Stimulated activated CD8-positive, alpha-beta memory T cell treated with anti-CD3 and anti-CD28 coated beads, Interleukin-4, amount 100 ng/mL, for 4 hours (primary cell): ENCODE measurements around the gene AGXT2.
"Not testable (repeated sequence)": the region's sequence is repeated elsewhere in the genome, so short reads cannot be mapped to it uniquely, and the experiment has no call there.

Source experiments
- DNase-seq, 2 donors: peaks; one replicate each; pipeline ENCODE4 v3.0.0-alpha.2; 2020; ENCODE audit warnings: low read depth in 2 of 2, low spot score in 1 of 2

Gene AGXT2

DNA sequence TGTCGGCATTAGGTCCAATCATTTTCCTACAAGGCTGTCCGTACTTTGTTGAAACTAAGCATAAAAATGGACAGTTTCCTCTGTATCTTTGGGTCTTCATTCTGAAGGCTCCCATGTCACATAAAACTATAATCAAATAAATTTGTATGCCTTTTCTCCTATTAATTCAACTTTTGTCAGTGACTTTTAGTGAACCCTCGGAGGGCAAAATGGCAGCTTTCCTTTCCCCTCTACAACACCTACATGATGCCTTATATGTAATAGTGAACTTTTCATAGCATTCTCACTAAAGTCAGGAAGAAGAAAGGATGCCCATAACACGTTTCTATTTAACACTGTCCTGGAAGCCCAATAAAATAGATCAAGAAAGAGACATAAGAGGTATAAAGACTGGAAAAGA, 5.1 kb upstream of the AGXT2 start:
- DNase-seq: no peak

GRCh38 chr5:35050541-35051126, 2.9 kb upstream of the AGXT2 start:
- DNase-seq: no peak

DNA sequence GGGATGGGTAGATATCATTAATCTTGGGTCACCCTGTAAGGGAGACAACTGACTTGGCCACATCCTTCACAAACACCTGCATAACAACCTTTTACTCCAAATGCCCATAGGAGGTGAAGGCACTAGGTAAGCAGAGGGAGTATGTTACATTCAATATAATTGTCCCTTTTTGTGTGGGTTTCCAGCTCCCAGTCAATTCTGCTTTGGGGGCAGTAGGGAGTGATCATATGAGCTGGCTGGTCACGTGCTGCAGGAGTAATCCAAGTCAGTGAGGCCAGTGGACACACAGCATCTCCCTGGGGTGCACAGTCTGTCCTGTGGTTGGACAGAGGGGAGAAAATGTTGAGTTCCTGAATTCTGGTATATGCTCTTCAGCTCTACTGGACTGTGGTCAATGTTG, 1.2 kb upstream of the AGXT2 start:
- no peak for DNase-seq

- DNase-seq: no peak
Observed at GRCh38 chr5:35046774-35047173, 975 bp downstream of the AGXT2 start.

DNA sequence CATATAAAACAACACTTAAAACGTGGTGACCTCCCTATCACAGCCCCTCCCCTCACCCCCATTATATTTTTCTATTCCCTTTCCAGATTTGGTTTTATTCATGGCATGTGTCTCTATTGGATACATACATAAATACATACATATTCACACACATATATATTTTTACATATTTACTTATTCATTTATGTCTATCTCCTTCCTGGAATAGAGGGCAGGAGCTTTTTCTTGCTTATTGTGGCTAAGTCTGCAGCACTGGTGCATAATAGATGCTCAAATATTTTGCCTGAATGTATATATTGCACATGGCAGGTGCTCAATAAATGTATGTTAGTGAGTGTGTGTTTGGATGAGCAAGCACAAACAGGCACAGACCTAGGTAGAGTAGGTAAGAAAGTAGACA, 2.5 kb downstream of the AGXT2 start:
- no peak for DNase-seq

GRCh38 chr5:35044649-35045048, 3.1 kb downstream of the AGXT2 start:
- no peak for DNase-seq

DNA sequence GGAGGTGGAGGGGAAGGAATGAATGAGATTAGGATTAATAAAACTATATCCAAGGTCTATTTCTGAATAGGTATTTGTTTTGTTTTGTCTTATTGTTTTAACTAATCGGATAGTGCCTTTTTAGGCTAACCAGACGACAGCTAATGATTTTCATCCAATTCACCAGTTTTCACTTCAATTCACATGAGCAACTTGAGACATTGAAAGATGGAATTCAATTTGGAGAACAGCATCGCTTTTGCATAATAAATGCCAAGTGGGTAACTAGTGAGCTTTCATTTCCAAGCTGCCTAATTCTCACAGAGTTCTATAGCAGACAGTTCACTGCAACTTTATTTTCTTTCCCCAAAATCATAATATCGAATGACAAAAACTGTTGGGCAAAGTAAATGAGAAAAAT, 5.0 kb downstream of the AGXT2 start:
- no peak for DNase-seq

DNA sequence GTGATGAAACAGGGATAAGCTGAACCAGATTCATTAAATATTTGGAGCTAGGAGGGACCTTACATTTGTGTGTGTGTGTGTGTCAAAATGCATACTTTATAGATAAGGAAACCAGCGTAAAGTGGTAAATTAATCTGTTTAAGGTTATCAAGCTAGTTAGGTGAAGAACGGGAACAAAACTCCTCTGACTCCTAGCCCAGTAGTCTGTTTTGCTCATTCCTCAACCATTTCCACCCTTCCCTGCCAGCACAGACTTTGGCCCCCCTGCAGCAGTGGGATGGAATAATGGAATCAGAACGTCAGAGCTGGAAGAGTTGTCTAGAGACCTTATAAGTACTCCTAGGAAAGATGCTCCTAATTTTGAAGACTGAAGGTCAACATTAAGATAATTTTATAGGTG, 6.5 kb downstream of the AGXT2 start:
- no peak for DNase-seq

- no peak for DNase-seq
Observed at GRCh38 chr5:35038891-35039290, 8.9 kb downstream of the AGXT2 start.

DNA sequence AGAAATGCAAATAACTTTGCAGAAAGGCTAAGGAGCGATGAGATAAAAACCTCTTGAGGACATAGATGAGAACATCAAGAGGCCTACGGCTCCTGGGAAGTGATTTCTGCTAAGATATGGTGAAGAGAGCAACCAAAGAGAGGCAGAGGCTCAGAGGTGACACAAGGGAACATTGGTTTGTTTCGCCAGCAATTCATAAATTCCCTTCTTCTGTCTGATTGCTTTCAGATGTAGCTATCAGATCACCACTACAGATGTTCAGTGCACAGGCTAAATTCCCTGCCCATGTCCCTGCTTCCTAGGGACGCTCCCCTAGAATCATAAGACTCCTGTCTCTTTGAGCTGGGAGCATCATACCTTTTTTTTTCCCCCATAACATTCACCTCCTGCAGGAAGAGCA, 11.2 kb downstream of the AGXT2 start:
- DNase-seq: no peak

DNA sequence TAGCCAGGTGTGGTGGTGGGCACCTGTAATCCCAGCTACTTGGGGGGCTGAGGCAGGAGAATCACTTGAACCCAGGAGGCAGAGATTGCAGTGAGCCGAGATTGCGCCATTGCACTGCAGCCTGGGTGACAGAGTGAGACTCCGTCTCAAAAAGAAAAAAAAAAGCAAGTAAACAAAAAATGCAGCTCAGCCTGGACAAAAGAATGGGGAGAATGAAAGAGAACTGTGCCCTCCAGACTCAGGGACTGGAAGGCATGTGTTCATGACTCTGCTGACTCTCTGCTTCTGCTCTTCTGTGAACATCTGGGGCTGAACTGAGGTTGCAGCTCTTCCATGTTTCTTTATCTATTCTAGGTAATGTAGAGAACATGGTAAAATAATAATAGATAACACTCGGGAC, 11.8 kb downstream of the AGXT2 start:
- not testable (repeated sequence) for DNase-seq

DNA sequence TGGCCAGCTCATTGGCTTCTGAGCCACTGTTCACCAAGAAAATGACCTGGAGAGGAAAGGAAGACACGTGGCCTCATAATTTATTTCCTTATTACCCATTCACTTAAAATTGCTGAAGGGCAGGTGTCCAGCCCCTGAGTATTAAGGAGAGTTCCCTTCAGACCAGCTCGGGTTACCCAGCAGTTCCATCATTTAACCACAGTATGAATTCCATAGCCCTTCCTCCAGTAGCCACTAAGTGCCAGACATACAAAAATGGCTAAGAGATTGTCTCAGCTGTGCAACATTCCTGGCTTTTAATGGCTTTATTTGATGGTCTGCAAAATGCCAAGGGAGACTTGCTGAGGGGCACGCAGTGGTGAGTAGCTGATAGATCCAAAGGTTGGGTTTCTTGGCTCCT, 12.5 kb downstream of the AGXT2 start:
- DNase-seq: no peak

- no peak for DNase-seq
Observed at GRCh38 chr5:35032356-35032755, 15.4 kb downstream of the AGXT2 start.

- no peak for DNase-seq
Observed at GRCh38 chr5:35031276-35031675, 16.5 kb downstream of the AGXT2 start.

DNA sequence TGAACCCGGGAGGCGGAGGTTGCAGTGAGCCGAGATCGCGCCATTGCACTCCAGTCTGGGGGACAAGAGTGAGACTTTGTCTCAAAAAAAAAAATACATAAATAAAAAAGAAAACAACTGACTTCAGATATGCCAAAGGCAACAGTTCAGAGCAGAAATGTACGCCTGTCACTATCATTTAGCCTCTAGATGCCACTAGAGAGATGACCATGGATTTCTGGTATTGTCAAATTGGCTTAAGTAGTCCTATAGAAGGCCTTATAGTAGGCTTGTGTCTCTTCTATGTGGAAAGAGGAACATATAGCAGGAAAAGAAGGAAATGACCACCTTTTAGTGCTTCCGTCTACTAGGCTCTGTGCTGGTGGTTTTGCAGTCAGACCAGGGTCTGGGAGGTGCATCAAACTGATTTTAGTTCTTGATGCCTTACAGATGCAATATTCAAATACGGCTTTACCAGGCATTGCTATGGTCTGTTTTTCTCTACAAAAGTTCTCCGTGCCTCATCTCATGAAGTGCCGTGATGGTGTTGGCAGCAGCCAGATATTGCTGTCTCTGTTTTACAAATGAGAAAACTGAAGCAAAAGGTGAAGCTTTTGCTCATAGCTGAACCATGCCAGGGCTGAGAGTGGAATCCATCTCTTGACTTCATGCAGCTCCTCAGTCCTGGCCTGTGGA, 17.2 kb downstream of the AGXT2 start:
- DNase-seq: no peak

DNA sequence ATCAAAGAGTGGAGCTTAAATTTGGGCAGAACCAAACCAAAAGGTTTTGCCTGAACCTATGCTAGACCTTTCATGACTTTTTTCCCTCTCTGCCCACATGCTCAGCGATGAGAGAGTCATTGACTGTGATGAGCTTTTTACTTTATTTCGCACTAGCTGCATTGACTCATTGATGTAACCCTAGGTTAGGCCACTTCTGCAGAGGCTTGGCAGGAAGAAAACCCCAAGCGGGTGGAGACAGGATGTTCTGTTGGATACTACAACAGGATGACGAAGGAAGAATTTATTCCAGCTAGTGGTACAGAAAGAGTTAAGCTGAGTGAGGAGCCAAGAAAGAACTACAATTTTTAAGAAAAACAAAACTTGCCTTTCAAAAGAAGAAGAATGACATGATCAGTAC, 18.4 kb downstream of the AGXT2 start:
- DNase-seq: no peak

GRCh38 chr5:35026941-35027340, 20.8 kb downstream of the AGXT2 start:
- DNase-seq: no peak

DNA sequence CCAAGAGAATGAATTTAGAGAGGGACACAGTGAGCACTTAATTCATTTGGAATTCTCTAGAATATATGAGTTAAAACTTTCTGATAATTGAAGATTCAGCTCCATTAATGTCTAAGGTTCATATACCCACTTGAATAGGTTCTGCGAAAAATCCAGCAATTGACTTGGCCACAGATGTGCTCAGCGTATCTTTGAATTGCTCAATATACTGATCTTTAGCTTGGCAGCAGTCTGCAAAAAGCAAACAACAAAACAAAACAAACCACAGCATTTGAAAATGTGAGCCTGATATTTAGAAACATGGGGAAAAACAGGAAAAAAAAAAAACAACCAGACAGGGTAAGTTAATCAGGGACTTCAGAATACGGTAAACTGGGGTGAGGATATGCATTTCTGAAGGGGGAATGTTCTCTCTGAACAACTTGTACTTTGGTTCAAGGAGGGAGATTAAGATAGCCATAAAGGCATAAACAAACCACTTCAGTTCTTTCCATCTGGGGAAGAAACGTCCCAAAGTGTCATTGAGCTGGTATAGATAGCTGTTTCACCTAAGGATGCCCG, 21.4 kb downstream of the AGXT2 start:
- no peak for DNase-seq

GRCh38 chr5:35024911-35025510, 22.7 kb downstream of the AGXT2 start:
- DNase-seq: no peak

- DNase-seq: no peak
Observed at GRCh38 chr5:35023391-35024178, 24.2 kb downstream of the AGXT2 start.

DNA sequence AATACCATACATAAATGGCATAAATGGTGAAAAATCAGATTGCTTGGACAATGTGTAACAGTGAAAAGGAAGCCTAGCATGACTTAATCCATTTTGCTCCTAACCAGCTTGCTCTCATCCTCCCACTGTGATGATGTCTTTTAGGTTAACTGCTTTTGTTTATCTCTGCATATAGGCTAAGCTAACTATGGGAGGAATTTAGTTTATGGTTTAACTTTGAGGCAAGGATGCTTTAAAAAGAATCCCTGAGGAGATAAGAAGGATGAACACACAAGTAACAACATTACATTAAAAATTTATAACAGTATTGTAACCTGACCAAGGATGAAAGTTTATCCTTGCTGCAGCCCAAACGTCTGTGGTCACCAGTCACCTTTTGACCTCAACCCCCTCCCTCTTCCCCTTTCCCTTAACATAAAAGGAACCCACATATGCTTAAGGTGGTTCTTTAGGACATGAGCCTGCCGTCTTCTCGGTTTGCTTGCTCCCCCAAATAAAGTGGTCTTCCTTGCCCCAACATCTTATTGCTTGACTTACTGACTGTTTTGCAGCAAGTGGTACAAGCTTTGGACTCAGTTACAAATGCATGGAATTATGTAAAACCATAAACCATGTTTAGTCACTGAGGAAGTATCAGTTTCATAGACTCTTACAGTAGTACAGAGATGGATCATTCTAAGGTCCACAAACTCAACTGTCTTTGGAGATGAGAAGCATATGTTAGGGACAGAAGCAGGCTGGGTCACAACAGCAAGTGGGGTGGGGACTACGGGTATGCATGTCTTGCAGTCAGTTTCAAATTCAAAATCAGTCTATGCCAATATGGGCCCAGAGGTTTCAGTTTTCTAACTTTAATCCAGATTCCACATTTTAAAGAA, 31.3 kb downstream of the AGXT2 start:
- DNase-seq: no peak
